KMS-11 (cell line): ENCODE measurements around the gene GRIK1.

Experiments
- H2AFZ ChIP-seq: fragments of 200-600 bp; sonication (generic); 2 replicates; pipeline ENCODE4 v1.6.1; 2016; ENCODE audit warnings: antibody characterized with exemption, mixed run types, low read depth
- H3K27ac ChIP-seq: fragments of 200-600 bp; sonication (generic); 2 replicates; pipeline ENCODE4 v1.6.1; 2016; ENCODE audit warnings: mild to moderate bottlenecking, mixed run types
- H3K27me3 ChIP-seq: fragments of 200-600 bp; sonication (generic); 2 replicates; pipeline ENCODE4 v1.6.1; 2017; ENCODE audit warnings: mild to moderate bottlenecking, low read depth, mixed run types, moderate library complexity; ENCODE audit not compliant: insufficient read depth
- H3K36me3 ChIP-seq: fragments of 200-600 bp; sonication (generic); 2 replicates; pipeline ENCODE4 v1.6.1; 2017; ENCODE audit warnings: mild to moderate bottlenecking, mixed run types; ENCODE audit not compliant: insufficient read depth
- H3K4me1 ChIP-seq: fragments of 200-600 bp; sonication (generic); 2 replicates; pipeline ENCODE4 v1.6.1; 2016; ENCODE audit warnings: mild to moderate bottlenecking, low read depth, mixed run types; ENCODE audit not compliant: poor library complexity, severe bottlenecking
- H3K4me2 ChIP-seq: fragments of 200-600 bp; sonication (generic); 2 replicates; pipeline ENCODE4 v1.7.0; 2016; ENCODE audit warnings: mild to moderate bottlenecking, mixed run types
- H3K4me3 ChIP-seq: fragments of 200-600 bp; sonication (generic); IDR thresholded peaks from 2 replicates; pipeline ENCODE4 v1.6.1; 2017; ENCODE audit warnings: low read depth, low read length, mixed read lengths; ENCODE audit not compliant: insufficient read depth
- H3K79me2 ChIP-seq: fragments of 200-600 bp; sonication (generic); 2 replicates; pipeline ENCODE4 v1.6.1; 2016; ENCODE audit warnings: low read depth, mixed run types; ENCODE audit not compliant: insufficient read depth
- H3K9ac ChIP-seq: fragments of 200-600 bp; sonication (generic); 2 replicates; pipeline ENCODE4 v1.6.1; 2016; ENCODE audit warnings: mild to moderate bottlenecking, mixed run types
- H4K20me1 ChIP-seq: fragments of 200-600 bp; sonication (generic); 2 replicates; pipeline ENCODE4 v1.6.1; 2016; ENCODE audit warnings: mild to moderate bottlenecking, mixed run types; ENCODE audit not compliant: insufficient read depth
- CTCF ChIP-seq: fragments of 200-600 bp; sonication (generic); conservative IDR thresholded peaks from 2 replicates; pipeline ENCODE4 v1.6.1; 2017; ENCODE audit warnings: low read depth, mild to moderate bottlenecking, antibody characterized with exemption, low read length, moderate library complexity, mixed read lengths

The GRIK1 gene

GRCh38 chr21:29812947-29813346 lies 126.8 kb downstream of the GRIK1 start:
- H4K20me1 ChIP-seq = no peaks in the 10 kb centered on the region
- no peak for TF ChIP-seq CTCF
- H2AFZ ChIP-seq = no peak overlapping the region

GRCh38 chr21:29810871-29811270 lies 128.9 kb downstream of the GRIK1 start:
- no peak overlapping the region for H3K27ac ChIP-seq
- H3K4me3 ChIP-seq = no peak overlapping the region
- H3K4me1 ChIP-seq = no peaks in the 10 kb centered on the region
- TF ChIP-seq CTCF = no peak
- H2AFZ ChIP-seq = no peak overlapping the region
- no peaks in the 10 kb centered on the region for H4K20me1 ChIP-seq
- H3K36me3 ChIP-seq = no peaks in the 10 kb centered on the region
- no peaks in the 10 kb centered on the region for H3K27me3 ChIP-seq
- no peak overlapping the region for H3K4me2 ChIP-seq
- no peak overlapping the region for H3K9ac ChIP-seq
- no peaks in the 10 kb centered on the region for H3K79me2 ChIP-seq

More at GRCh38 chr21:29812947-29813346, 126.8 kb downstream of the GRIK1 start:
- Histone ChIP-seq H3K27me3 (no peaks in the 10 kb centered on the region), H3K79me2 (no peaks in the 10 kb centered on the region), H3K4me3 (no peak overlapping the region), H3K36me3 (no peaks in the 10 kb centered on the region), H3K4me2 (no peak overlapping the region), H3K4me1 (no peaks in the 10 kb centered on the region), H3K27ac (no peak overlapping the region), H3K9ac (no peak overlapping the region)

- Histone ChIP-seq H3K4me3 (no peak overlapping the region), H3K9ac (no peak overlapping the region), H3K4me2 (no peak overlapping the region), H3K27me3 (no peaks in the 10 kb centered on the region), H3K79me2 (no peaks in the 10 kb centered on the region), H2AFZ (no peak overlapping the region), H3K27ac (no peak overlapping the region), H3K36me3 (no peaks in the 10 kb centered on the region), H3K4me1 (no peaks in the 10 kb centered on the region), H4K20me1 (no peaks in the 10 kb centered on the region)
- TF ChIP-seq CTCF = no peak
These were observed 131.6 kb downstream of the GRIK1 start for GRCh38 chr21:29808153-29808552.

GRCh38 chr21:29805105-29805504 lies 134.7 kb downstream of the GRIK1 start:
- Histone ChIP-seq H3K4me2 (no peak overlapping the region), H3K79me2 (no peaks in the 10 kb centered on the region), H2AFZ (no peak overlapping the region), H3K27me3 (no peaks in the 10 kb centered on the region), H3K4me1 (no peaks in the 10 kb centered on the region), H3K4me3 (no peak overlapping the region), H3K27ac (no peak overlapping the region), H4K20me1 (no peaks in the 10 kb centered on the region), H3K36me3 (no peaks in the 10 kb centered on the region), H3K9ac (no peak overlapping the region)
- TF ChIP-seq CTCF = no peak
